Naive thymus-derived CD4-positive, alpha-beta T cell (primary cell): ENCODE measurements around the gene FYN. TPM values are rescaled to one million over a fixed set of nuclear protein-coding genes. Genes with fewer than 3 reads are reported as not detected.
"Not testable (repeated sequence)": the region's sequence is repeated elsewhere in the genome, so short reads cannot be mapped to it uniquely, and the experiment has no call there.

Experiments
- ATAC-seq: fragments of 150-1000 bp; cut with Tn5 transposase; 2 replicates; pipeline ENCODE4 v1.10.0; 2021; ENCODE audit warnings: mild to moderate bottlenecking, moderate library complexity
- CTCF ChIA-PET: fragments of 350-600 bp; sonication (Branson Sonifier 250); formaldehyde crosslinking; loops from one replicate; lab custom pipeline; 2021; ENCODE audit warnings: antibody characterized with exemption; lab: Charles Lee
- POLR2A ChIA-PET: fragments of 350-600 bp; sonication (Branson Sonifier 250); formaldehyde crosslinking; loops from one replicate; lab custom pipeline; 2021; ENCODE audit warnings: antibody characterized with exemption, inconsistent platforms; lab: Charles Lee
- DNase-seq, 9 donors: peaks; one replicate each; pipeline versions ENCODE4 v3.0.0 to v3.0.0-alpha.2; 2020 to 2022; ENCODE audit warnings: mixed read lengths in 1 of 9
- H3K27ac ChIP-seq: one replicate; pipeline ENCODE4 v1.7.0; 2013; ENCODE audit warnings: mild to moderate bottlenecking, low read depth, low read length, moderate library complexity
- H3K27me3 ChIP-seq, 2 donors: one replicate each; pipeline ENCODE4 v1.7.0; 2013; ENCODE audit warnings: low read length in 2 of 2, mild to moderate bottlenecking in 2 of 2, moderate library complexity in 2 of 2; ENCODE audit not compliant: control insufficient read depth in 2 of 2, insufficient read depth in 2 of 2
- H3K36me3 ChIP-seq, 3 experiments: 1 replicate in 2 of 3; 2 replicates in 1 of 3; pipeline ENCODE4 v1.7.0; 2013; ENCODE audit warnings: low read length in 3 of 3, mild to moderate bottlenecking in 3 of 3, moderate library complexity in 1 of 3; ENCODE audit not compliant: insufficient read depth in 3 of 3, control insufficient read depth in 2 of 3
- H3K4me1 ChIP-seq, 2 donors: one replicate each; pipeline ENCODE4 v1.7.0; 2013; ENCODE audit warnings: low read length in 2 of 2, mild to moderate bottlenecking in 2 of 2, moderate library complexity in 1 of 2; ENCODE audit not compliant: control insufficient read depth in 2 of 2, insufficient read depth in 2 of 2
- H3K4me3 ChIP-seq: 2 replicates; pipeline ENCODE4 v1.7.0; 2013; ENCODE audit warnings: mild to moderate bottlenecking, low read length
- H3K9me3 ChIP-seq, 3 experiments: 1 replicate in 2 of 3; 2 replicates in 1 of 3; pipeline ENCODE4 v1.7.0; 2013; ENCODE audit warnings: low read length in 3 of 3; ENCODE audit not compliant: control insufficient read depth in 2 of 3
- H3K27ac Mint-ChIP-seq, 9 donors: one replicate each; pipeline ENCODE4 v1.8.0; 2020 to 2022; ENCODE audit warnings: mixed read lengths in 9 of 9, mild to moderate bottlenecking in 8 of 9, moderate library complexity in 5 of 9, inconsistent platforms in 2 of 9
- H3K27me3 Mint-ChIP-seq, 5 donors: one replicate each; pipeline ENCODE4 v1.8.0; 2021 to 2022; ENCODE audit warnings: mixed read lengths in 5 of 5, mild to moderate bottlenecking in 1 of 5
- H3K36me3 Mint-ChIP-seq, 5 donors: one replicate each; pipeline ENCODE4 v1.8.0; 2020 to 2022; ENCODE audit warnings: mixed read lengths in 5 of 5, mild to moderate bottlenecking in 3 of 5, inconsistent platforms in 1 of 5
- H3K4me1 Mint-ChIP-seq, 7 donors: one replicate each; pipeline ENCODE4 v1.8.0; 2020 to 2022; ENCODE audit warnings: mixed read lengths in 7 of 7, mild to moderate bottlenecking in 3 of 7, inconsistent platforms in 1 of 7
- H3K4me3 Mint-ChIP-seq, 10 donors: one replicate each; pipeline ENCODE4 v1.8.0; 2020 to 2022; ENCODE audit warnings: mild to moderate bottlenecking in 10 of 10, mixed read lengths in 10 of 10, moderate library complexity in 6 of 10, inconsistent platforms in 2 of 10
- H3K9me3 Mint-ChIP-seq, 11 donors: one replicate each; pipeline ENCODE4 v1.8.0; 2020 to 2022; ENCODE audit warnings: mixed read lengths in 11 of 11, mild to moderate bottlenecking in 4 of 11, inconsistent platforms in 1 of 11, moderate library complexity in 1 of 11
- intact Hi-C, 2 donors: fragments of 100-400 bp; cut with micrococcal nuclease; formaldehyde crosslinking; loops; one replicate each; pipeline ENCODE4 v1.15.1; 2023
- polyA plus RNA-seq, 2 donors: library from polyadenylated mRNA; unstranded; fragments of 300-500 nt; fragmentation: Illumina TruSeq; gene quantifications; one replicate each; pipeline ENCODE4 v1.2.3, GENCODE V29; 2021
- total RNA-seq, 6 experiments: library from RNA in 5 of 6; stranded (reverse) in 5 of 6; gene quantifications; 1 replicate in 5 of 6; 2 replicates in 1 of 6; pipeline ENCODE4 v1.2.3 and lab custom pipeline; 2021 to 2026

The FYN gene
- total and polyA plus RNA-seq, 7 experiments from 2014 or later: 200 to 720 (median 430) TPM

- POLR2A ChIA-PET, H3K4me3 ChIP-seq, H3K36me3 ChIP-seq, H3K4me1 ChIP-seq, H3K27me3 ChIP-seq, H3K4me1 Mint-ChIP-seq, ATAC-seq, H3K9me3 ChIP-seq, intact Hi-C loops, H3K27ac Mint-ChIP-seq, H3K27ac ChIP-seq, H3K4me3 Mint-ChIP-seq, DNase-seq: not testable (repeated sequence)
- CTCF ChIA-PET: interaction anchor here (1.1 kb wide), 1 partner anchor 13 kb away, joined by 3 read pairs; no protein-coding TSS in a partner anchor
- peaks cover 0 to 27% (median 0%) of the 10 kb centered on the region in 5 donors for H3K27me3 Mint-ChIP-seq
- H3K36me3 Mint-ChIP-seq: peaks cover 0 to 10% (median 0%) of the 10 kb centered on the region in 5 donors
- H3K9me3 Mint-ChIP-seq: peaks cover 0 to 10% (median 3%) of the 10 kb centered on the region in 11 donors
Observed at GRCh38 chr6:111886793-111887192, 13.5 kb upstream of the FYN start.

GRCh38 chr6:111885373-111886027, 12.2 kb upstream of the FYN start:
- no peaks in the 10 kb centered on the region for H3K36me3 ChIP-seq
- no peak for DNase-seq
- H3K27me3 Mint-ChIP-seq: peaks cover 0 to 24% (median 0%) of the 10 kb centered on the region in 5 donors
- ChIA-PET CTCF (no interaction called here), POLR2A (no interaction called here)
- H3K4me3 Mint-ChIP-seq: no peak overlapping the region
- H3K9me3 ChIP-seq: no peaks in the 10 kb centered on the region
- peaks cover 0 to 2% (median 0%) of the 10 kb centered on the region in 7 donors for H3K4me1 Mint-ChIP-seq
- intact Hi-C loops: no loop called here
- no peak overlapping the region for H3K27ac ChIP-seq
- ATAC-seq: no peak
- H3K27me3 ChIP-seq: no peaks in the 10 kb centered on the region
- peaks cover 0 to 15% (median 3%) of the 10 kb centered on the region in 5 donors for H3K36me3 Mint-ChIP-seq
- no peaks in the 10 kb centered on the region for H3K4me1 ChIP-seq
- H3K27ac Mint-ChIP-seq: peak overlapping the region in 1 of 9 donors; percentile 58
- no peak overlapping the region for H3K4me3 ChIP-seq
- H3K9me3 Mint-ChIP-seq: peaks cover 0 to 17% (median 4%) of the 10 kb centered on the region in 11 donors

- peaks cover 0 to 22% (median 5%) of the 10 kb centered on the region in 11 donors for H3K9me3 Mint-ChIP-seq
- no peaks in the 10 kb centered on the region for H3K27me3 ChIP-seq
- H3K36me3 ChIP-seq: no peaks in the 10 kb centered on the region
- ChIA-PET CTCF (no interaction called here), POLR2A (no interaction called here)
- ATAC-seq: no peak
- no peaks in the 10 kb centered on the region for H3K9me3 ChIP-seq
- no peak for DNase-seq
- H3K36me3 Mint-ChIP-seq: peaks cover 0 to 21% (median 3%) of the 10 kb centered on the region in 5 donors
- H3K27me3 Mint-ChIP-seq: peaks cover 0 to 15% (median 0%) of the 10 kb centered on the region in 5 donors
- intact Hi-C loops: no loop called here
- H3K4me1 Mint-ChIP-seq: peaks cover 0 to 2% (median 0%) of the 10 kb centered on the region in 7 donors
- H3K27ac ChIP-seq: no peak overlapping the region
- no peak overlapping the region for H3K27ac Mint-ChIP-seq
- no peak overlapping the region for H3K4me3 ChIP-seq
- H3K4me3 Mint-ChIP-seq: no peak overlapping the region
- H3K4me1 ChIP-seq: no peaks in the 10 kb centered on the region
Observed at GRCh38 chr6:111884068-111884467, 10.8 kb upstream of the FYN start.

- Mint-ChIP-seq H3K36me3 (peaks cover 0 to 12% (median 4%) of the 10 kb centered on the region in 5 donors), H3K27me3 (no peaks in the 10 kb centered on the region), H3K9me3 (peaks cover 0 to 16% (median 2%) of the 10 kb centered on the region in 11 donors), H3K27ac (no peak overlapping the region), H3K4me1 (peaks cover 0 to 6% (median 0%) of the 10 kb centered on the region in 7 donors), H3K4me3 (no peak overlapping the region)
- ChIA-PET POLR2A (interaction anchor here (0.6 to 1.0 kb wide), 2 partner anchors 18 to 46 kb away, joined by 3 to 4 read pairs; no protein-coding TSS in a partner anchor), CTCF (no interaction called here)
- H3K9me3 ChIP-seq: no peaks in the 10 kb centered on the region
- no peaks in the 10 kb centered on the region for H3K27me3 ChIP-seq
- no peaks in the 10 kb centered on the region for H3K4me1 ChIP-seq
- H3K36me3 ChIP-seq: no peaks in the 10 kb centered on the region
- H3K4me3 ChIP-seq: no peak overlapping the region
- no peak for ATAC-seq
- H3K27ac ChIP-seq: no peak overlapping the region
- intact Hi-C loops: no loop called here
- no peak for DNase-seq
Observed at GRCh38 chr6:111880181-111880888, 7.1 kb upstream of the FYN start.

- intact Hi-C loops: loop anchor here in 1 of 2 donors (10.0 kb wide), 1 partner anchor 611 kb away; no protein-coding TSS in a partner anchor
- Mint-ChIP-seq H3K4me1 (peaks cover 12 to 22% (median 18%) of the 10 kb centered on the region in 7 donors), H3K36me3 (peaks cover 0 to 13% (median 8%) of the 10 kb centered on the region in 5 donors), H3K9me3 (peaks cover 0 to 11% (median 2%) of the 10 kb centered on the region in 11 donors), H3K27me3 (no peaks in the 10 kb centered on the region), H3K4me3 (peak overlapping the region in 1 of 10 donors; percentile 10), H3K27ac (peak overlapping the region in 4 of 9 donors; percentile 27 to 78 (median 58))
- ATAC-seq: no peak
- H3K27me3 ChIP-seq: no peaks in the 10 kb centered on the region
- CTCF ChIA-PET: interaction anchor here (0.6 to 1.0 kb wide), 3 partner anchors 65 to 116 kb away, joined by 3 read pairs; no protein-coding TSS in a partner anchor
- POLR2A ChIA-PET: no interaction called here
- DNase-seq: no peak
- H3K27ac ChIP-seq: no peak overlapping the region
- peaks cover 0 to 6% (median 0%) of the 10 kb centered on the region in 3 experiments for H3K36me3 ChIP-seq
- no peaks in the 10 kb centered on the region for H3K9me3 ChIP-seq
- no peak overlapping the region for H3K4me3 ChIP-seq
- peaks cover 10 to 11% of the 10 kb centered on the region in 2 donors for H3K4me1 ChIP-seq
Observed at GRCh38 chr6:111875741-111876140, 2.5 kb upstream of the FYN start.

- H3K27me3 ChIP-seq: no peaks in the 10 kb centered on the region
- H3K36me3 ChIP-seq: peaks cover 0 to 6% (median 0%) of the 10 kb centered on the region in 3 experiments
- ChIA-PET CTCF (interaction anchor here (0.6 to 1.8 kb wide), 16 partner anchors 10 to 169 kb away, joined by 3 to 12 read pairs (median 4); no protein-coding TSS in a partner anchor), POLR2A (interaction anchor here (0.6 to 2.0 kb wide), 24 partner anchors 12 to 999 kb away, joined by 3 to 24 read pairs (median 4); no protein-coding TSS in a partner anchor)
- intact Hi-C loops: loop anchor here (5.0 to 10.0 kb wide), 5 partner anchors 37 to 1057 kb away; partner anchors contain the start of genes CDK19 (in 1 of the 2), REV3L (in 1 of the 2) and SLC16A10 (in 1 of the 2)
- H3K27ac Mint-ChIP-seq: peak overlapping the region; percentile 88 to 99 (median 96)
- peak overlapping the region; percentile 88 to 100 (median 98) for H3K4me3 Mint-ChIP-seq
- H3K4me3 ChIP-seq: peak overlapping the region; percentile 82
- peak overlapping the region; percentile 71 for H3K27ac ChIP-seq
- no peaks in the 10 kb centered on the region for H3K27me3 Mint-ChIP-seq
- H3K9me3 Mint-ChIP-seq: peaks cover 0 to 3% (median 0%) of the 10 kb centered on the region in 11 donors
- H3K4me1 ChIP-seq: peaks cover 25 to 28% of the 10 kb centered on the region in 2 donors
- no peaks in the 10 kb centered on the region for H3K9me3 ChIP-seq
- peaks cover 0 to 14% (median 4%) of the 10 kb centered on the region in 5 donors for H3K36me3 Mint-ChIP-seq
- DNase-seq (peak in 8 of 9 donors; percentile 45 to 86 (median 74)), ATAC-seq (peak; percentile 10)
- peaks cover 22 to 39% (median 31%) of the 10 kb centered on the region in 7 donors for H3K4me1 Mint-ChIP-seq
Observed at GRCh38 chr6:111874025-111874415, 768 bp upstream of the FYN start.
